Right kidney (tissue), 1 donor: ENCODE measurements around the gene GATAD2B.
"Not testable (repeated sequence)": the region's sequence is repeated elsewhere in the genome, so short reads cannot be mapped to it uniquely, and the experiment has no call there.

Experiments
- DNase-seq: peaks from one replicate; pipeline ENCODE4 v3.0.0-alpha.2; 2016

GATAD2B gene

DNA sequence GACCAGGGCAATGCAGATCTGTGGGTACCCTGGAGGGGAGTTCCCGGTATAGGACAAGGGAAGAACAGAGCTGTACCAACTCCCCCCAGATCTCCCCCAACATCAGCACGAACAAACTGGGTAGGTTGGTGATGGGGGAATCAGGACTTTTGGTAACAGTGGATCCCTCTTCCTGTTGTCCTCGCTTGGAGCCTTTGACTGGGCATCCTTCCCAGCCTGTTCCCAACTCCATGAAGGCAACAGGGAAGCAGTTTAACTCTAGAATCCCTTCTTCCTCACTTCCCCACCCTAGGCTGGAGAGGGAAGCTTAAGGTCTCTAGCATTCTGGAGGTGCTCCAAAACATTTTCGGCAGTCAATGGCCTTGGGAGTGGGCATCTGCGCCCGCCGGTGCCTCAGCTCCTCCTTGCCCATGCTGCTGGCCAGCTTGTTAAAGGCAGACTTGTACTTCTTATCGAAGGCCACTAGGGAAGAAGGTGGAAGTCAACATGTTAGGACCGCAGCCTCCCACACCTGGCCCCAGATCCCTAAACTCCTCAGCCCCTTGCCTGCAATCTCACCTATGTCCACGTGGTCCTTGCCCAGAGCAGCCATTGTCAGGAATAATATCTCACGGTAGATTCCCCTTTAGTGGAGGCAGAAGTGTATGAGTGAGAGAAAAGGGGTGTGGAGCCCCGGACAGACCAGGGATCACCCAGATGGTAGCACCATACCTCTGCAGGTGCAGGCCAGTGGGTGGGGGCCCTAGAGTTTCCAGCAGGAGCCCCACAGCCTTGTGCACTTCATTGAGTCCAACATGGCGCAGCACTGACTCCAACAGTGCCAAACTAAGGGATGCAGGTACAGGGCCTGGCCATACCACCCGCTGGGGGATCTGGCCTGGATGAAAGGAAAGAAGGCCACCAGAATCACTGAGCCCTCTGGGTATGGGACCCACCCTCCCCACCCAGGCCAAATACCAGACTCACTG, 7.5 kb upstream of the GATAD2B start:
- no peak for DNase-seq

DNA sequence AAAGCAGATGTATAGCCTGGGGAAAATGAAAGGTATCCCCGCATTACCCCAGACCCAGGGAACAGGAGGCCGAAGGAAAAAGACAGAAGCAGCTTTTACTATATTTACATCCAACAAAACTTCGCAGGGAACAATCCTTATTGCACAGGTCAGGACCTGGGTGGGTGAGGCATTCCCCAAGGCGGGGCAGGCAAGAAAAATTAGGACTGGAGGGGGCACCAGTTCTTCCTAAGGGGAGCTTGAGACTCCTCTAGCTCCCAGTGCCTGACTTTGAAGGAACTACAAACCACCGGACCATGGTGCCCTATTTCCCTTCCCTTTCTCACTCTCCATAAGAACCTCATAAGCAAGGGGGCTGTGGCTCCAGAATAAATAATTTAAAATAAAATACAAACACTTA, 6.7 kb upstream of the GATAD2B start:
- no peak for DNase-seq

DNA sequence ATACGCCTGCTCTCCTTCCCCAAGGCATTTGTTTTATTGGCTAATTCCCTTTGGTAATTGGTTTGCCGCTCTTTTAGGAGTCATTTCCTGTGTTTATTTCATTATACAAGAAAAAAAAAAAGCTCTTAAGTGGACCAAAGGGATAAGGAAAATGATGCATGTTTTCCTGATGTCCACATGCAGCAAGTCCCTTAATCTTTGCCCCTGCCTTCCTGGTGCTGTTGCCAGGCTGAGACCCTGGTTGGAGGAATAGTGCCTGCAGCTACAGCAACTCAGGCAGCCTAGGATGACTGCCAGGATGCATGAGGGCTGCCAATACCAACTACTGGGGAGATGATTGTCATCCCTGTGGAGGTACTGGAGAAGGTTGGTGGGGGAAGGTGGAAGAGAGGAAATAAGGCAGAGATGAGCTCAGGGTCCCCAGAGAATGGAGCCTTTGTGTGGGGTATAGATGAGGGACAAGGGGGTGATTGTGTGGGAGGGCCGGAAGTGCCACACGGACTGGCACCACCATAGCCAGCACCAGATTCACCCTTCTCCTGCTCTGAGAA, 6.1 kb upstream of the GATAD2B start:
- no peak for DNase-seq

- no peak for DNase-seq
Measured at GRCh38 chr1:153928245-153928644, 5.5 kb upstream of the GATAD2B start.

DNA sequence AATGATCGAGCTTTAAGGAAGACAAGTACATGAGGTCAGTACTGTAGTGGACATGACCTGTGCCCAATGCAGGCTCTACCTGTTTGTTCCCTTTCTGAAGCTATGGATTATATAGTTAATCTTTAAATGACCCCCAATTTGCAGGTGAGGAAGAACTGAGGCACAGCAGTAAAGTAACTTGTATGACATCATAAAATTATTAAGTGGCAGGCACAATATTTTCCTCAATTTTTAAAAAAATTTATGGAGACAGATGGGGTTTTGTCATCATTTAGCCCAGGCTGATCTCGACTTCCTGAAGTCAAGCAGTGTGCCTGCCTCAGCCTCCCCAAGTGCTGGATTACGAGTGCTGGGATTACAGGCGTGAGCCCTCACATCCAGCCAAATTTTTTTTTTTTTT, 3.6 kb upstream of the GATAD2B start:
- no peak for DNase-seq

- no peak for DNase-seq
Measured at GRCh38 chr1:153922076-153922971, 448 bp downstream of the GATAD2B start.

GRCh38 chr1:153921803-153922075, 1.0 kb downstream of the GATAD2B start:
- peak; percentile 49 for DNase-seq

GRCh38 chr1:153921080-153921802, 1.5 kb downstream of the GATAD2B start:
- DNase-seq: no peak

GRCh38 chr1:153919876-153920852, 2.6 kb downstream of the GATAD2B start:
- no peak for DNase-seq

DNA sequence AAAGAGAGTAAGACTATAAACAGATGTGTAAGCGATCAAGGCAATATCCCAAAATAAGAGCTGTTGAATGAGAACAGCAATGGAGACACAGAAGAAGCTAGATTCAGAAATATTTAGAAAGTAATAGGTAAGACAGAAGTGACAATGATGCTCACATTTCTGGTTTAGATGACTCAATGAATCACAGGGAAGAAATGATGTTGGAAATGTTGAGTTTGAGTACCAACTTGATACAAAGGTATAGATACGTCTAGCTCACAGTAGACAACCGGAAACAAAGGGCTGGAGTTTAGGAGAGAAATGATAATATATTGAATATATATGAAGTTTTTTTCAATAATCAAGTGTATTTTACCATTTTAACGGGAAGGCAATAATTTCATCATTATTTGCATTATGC, 6.5 kb downstream of the GATAD2B start:
- no peak for DNase-seq

- DNase-seq: no peak
Measured at GRCh38 chr1:153912349-153912748, 10.4 kb downstream of the GATAD2B start.

- not testable (repeated sequence) for DNase-seq
Measured at GRCh38 chr1:153910560-153910959, 12.2 kb downstream of the GATAD2B start.

- DNase-seq: no peak
Measured at GRCh38 chr1:153908071-153908470, 14.7 kb downstream of the GATAD2B start.

- no peak for DNase-seq
Measured at GRCh38 chr1:153907134-153907533, 15.6 kb downstream of the GATAD2B start.

DNA sequence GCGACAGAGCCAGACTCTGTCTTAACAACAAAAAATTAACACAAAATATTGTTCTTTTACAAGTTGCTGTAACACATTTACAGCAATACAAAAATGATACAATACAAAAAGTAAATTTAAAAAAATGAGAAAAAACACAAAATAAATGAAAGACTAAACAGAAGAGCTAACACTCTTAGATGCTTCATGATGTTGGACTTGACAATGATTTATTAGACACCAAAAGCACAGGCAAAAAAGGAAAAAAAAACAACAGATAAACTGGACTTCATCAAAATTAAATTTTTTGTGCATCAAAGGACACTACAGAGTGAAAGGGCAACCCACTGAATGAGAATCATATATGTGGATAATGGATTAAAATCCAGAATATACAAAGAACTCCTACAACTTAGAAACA, 16.4 kb downstream of the GATAD2B start:
- no peak for DNase-seq

GRCh38 chr1:153905908-153906307, 16.9 kb downstream of the GATAD2B start:
- DNase-seq: not testable (repeated sequence)

DNA sequence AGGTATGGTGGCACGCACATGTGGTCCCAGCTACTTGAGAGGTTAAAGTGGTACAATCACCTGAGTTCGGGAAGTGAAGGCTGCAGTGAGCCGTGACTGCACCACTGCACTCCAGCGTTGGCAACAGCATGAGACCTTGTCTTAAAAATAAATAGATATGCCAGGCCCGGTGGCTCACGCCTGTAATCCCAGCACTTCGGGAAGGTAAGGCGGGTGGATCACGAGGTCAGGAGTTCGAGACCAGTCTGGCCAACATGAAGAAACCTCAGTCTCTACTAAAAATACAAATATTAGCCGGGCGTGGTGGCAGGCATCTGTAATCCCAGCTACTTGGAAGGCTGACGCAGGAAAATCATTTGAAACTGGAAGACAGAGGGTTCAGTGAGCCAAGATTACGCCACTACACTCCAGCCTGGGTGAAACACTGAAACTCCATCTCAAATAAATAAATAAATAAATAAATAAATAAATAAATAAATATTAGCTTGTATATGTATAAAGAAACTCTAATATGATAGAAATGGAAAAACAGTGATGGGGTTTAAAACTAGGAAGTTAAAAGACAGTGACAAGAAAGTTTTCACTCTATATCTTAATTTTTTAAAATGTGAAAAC, 18.8 kb downstream of the GATAD2B start:
- DNase-seq: no peak

GRCh38 chr1:153899509-153899908, 23.3 kb downstream of the GATAD2B start:
- DNase-seq: no peak

GRCh38 chr1:153895866-153896265, 26.9 kb downstream of the GATAD2B start:
- DNase-seq: not testable (repeated sequence)

- not testable (repeated sequence) for DNase-seq
Measured at GRCh38 chr1:153891042-153891441, 31.7 kb downstream of the GATAD2B start.

DNA sequence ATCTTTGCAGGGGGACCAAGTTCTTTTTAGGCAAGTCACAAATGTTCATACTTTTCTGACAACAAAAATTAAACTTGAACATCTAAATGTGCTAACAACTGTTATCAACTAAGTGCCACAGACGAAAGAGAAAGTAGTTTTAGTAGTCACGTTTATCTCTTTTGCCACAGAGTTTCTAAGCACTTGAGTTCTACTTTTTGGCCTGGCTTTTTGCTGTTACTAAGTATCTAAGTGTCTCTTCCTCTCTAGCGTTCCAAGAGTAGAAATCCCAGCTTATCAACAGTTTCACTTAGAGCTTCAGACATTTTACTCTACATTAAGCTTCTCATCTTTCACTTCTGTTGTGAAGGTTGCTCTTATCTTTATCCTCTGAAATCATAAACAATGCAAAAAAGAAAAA, 34.2 kb downstream of the GATAD2B start:
- no peak for DNase-seq
